Measurements from ENCODE around the gene AP1M1.

- TF ChIP-seq CTCF (IDR thresholded peaks at IDR 0.05) (no peak), POLR2A (IDR thresholded peaks at IDR 0.05) (no peak)
These were observed 8.9 kb downstream of the AP1M1 start for GRCh38 chr19:16206637-16207036.

Data from heart left ventricle (tissue), 13 donors.